ENCODE results near the gene GLRA2.
"Not testable (repeated sequence)": the region's sequence is repeated elsewhere in the genome, so short reads cannot be mapped to it uniquely, and the experiment has no call there.

GLRA2 gene

DNA sequence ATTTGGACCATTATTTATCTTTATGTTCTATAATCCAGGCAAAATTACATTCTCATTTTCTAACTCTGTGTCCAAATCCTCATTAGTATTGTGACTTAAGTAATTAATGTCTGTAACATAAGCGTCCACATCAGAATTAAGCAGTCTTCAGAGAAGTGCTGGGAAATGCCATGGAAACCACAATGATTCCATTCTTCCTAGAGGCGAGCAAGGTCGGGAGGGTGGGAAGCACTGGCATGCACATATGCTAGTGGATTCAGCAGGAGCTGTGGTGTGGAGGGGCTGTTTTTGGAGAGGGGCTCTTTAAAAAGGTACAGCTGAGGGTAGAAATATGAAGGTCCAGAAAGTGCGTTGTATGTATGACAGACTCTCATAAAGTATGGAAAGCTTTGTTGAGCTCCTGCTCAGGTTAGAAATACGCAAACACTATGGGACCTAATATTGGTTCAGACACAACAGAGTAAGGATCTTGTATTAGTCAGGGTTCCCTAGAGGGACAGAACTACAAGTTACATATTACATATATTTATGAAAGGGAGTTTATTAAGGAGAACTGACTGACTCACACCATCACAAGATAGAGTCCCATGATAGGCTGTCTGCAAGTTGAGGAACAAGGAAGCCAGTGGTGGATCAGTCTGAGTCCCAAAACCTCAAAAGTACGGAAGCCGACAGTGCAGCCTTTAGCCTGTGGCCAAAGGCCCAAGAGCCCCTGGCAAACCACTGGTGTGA, 61.5 kb downstream of the GLRA2 start:
- H3K4me3 ChIP-seq (ENCODE audit: low read length) = no peak overlapping the region
- no peak for TF ChIP-seq CTCF (conservative IDR thresholded peaks at IDR 0.05; ENCODE audit: low read length)
- DNase-seq (ENCODE audit: low read depth) = no peak

GRCh38 chrX:14591976-14592375, 62.6 kb downstream of the GLRA2 start:
- no peak overlapping the region for H3K4me3 ChIP-seq (ENCODE audit: low read length)
- TF ChIP-seq CTCF (conservative IDR thresholded peaks at IDR 0.05; ENCODE audit: low read length) = no peak
- peak; percentile 67 for DNase-seq (ENCODE audit: low read depth)

GRCh38 chrX:14594521-14594920, 65.2 kb downstream of the GLRA2 start:
- no peak overlapping the region for H3K4me3 ChIP-seq (ENCODE audit: low read length)
- no peak for TF ChIP-seq CTCF (conservative IDR thresholded peaks at IDR 0.05; ENCODE audit: low read length)
- peak; percentile 50 for DNase-seq (ENCODE audit: low read depth)

- DNase-seq (ENCODE audit: low read depth) = peak; percentile 73
- no peak overlapping the region for H3K4me3 ChIP-seq (ENCODE audit: low read length)
- no peak for TF ChIP-seq CTCF (conservative IDR thresholded peaks at IDR 0.05; ENCODE audit: low read length)
Measured at GRCh38 chrX:14598330-14598729, 69.0 kb downstream of the GLRA2 start.

DNA sequence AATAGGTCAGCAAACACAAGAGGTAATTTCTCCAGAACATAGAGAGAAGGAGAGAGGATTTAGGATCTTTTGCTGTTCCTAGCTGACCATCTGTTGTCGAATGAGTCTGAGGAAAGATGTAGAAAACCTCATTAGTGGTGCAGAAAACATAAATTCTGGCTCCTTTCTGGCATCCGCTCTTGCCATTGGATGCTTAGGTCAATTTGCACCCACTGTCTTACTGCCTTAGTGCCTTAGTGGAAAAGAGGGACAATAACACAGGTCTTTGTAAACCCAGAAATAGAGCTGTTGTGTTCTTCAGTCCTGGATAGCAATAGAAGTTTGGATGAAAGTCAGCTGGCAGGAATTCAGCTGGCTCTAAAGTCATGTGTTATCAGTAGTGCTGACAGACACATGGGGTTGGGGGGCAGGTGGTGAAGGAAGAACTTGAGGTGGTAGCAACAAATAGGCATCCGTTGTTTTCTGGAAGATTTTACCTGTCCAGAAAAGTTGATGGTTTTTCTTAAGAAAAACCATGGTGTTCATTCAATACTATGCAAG, 78.2 kb downstream of the GLRA2 start:
- TF ChIP-seq CTCF (conservative IDR thresholded peaks at IDR 0.05; ENCODE audit: low read length) = no peak
- no peak overlapping the region for H3K4me3 ChIP-seq (ENCODE audit: low read length)
- DNase-seq (ENCODE audit: low read depth) = no peak

- not testable (repeated sequence) for H3K4me3 ChIP-seq (ENCODE audit: low read length); DNase-seq (ENCODE audit: low read depth)
Measured at GRCh38 chrX:14612450-14612849, 83.1 kb downstream of the GLRA2 start.

DNA sequence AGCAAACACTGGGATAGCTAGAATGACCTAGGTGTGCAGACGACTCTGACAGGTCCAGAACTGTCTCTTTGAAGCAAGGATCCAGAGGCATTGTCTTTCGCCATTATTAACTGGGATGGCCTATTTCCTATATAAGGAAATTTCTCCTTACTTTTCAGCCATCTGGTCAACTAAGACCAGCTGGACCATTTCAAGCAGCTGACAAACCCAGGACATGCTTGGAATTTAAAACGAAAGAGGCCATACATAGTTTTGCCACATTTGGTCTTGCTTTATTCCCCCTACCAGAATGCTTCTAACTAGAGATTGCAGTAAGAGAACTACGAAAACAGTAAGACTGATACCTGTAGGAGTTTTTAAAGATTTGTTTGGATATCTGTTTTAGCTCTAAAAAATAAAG, 87.0 kb downstream of the GLRA2 start:
- no peak for TF ChIP-seq CTCF (conservative IDR thresholded peaks at IDR 0.05; ENCODE audit: low read length)
- peak; percentile 77 for DNase-seq (ENCODE audit: low read depth)
- H3K4me3 ChIP-seq (ENCODE audit: low read length) = no peak overlapping the region

Measured in AG10803 (cell line).